ENCODE results near the gene KIAA0753.

Gene KIAA0753

GRCh38 chr17:6531575-6531974 is 108.9 kb downstream of the KIAA0753 start:
- H3K4me3 ChIP-seq (ENCODE audit: low read length) = no peak overlapping the region
- H3K36me3 ChIP-seq (replicated peaks; ENCODE audit: low read depth, low read length) = no peaks in the 10 kb centered on the region
- no peak overlapping the region for H3K9ac ChIP-seq (ENCODE audit: low read length)
- no peaks in the 10 kb centered on the region for H3K79me2 ChIP-seq (ENCODE audit: low read length)
- no peaks in the 10 kb centered on the region for H3K9me3 ChIP-seq (ENCODE audit: insufficient read depth, low read length)
- TF ChIP-seq CTCF (IDR thresholded peaks at IDR 0.05; ENCODE audit: low read depth, low read length) = no peak
- TF ChIP-seq EZH2phosphoT487 (IDR thresholded peaks at IDR 0.05; ENCODE audit: low read depth) = no peak
- no peak overlapping the region for H3K4me2 ChIP-seq (ENCODE audit: low read length)
- H2AFZ ChIP-seq (ENCODE audit: low read depth, low read length) = no peak overlapping the region
- H3K4me1 ChIP-seq (ENCODE audit: low read length) = no peaks in the 10 kb centered on the region
- no peak overlapping the region for H3K27ac ChIP-seq (ENCODE audit: low read length)
- no peaks in the 10 kb centered on the region for H3K27me3 ChIP-seq (ENCODE audit: low read depth, low read length)
- no peaks in the 10 kb centered on the region for H4K20me1 ChIP-seq (ENCODE audit: insufficient read depth, low read length)

DNA sequence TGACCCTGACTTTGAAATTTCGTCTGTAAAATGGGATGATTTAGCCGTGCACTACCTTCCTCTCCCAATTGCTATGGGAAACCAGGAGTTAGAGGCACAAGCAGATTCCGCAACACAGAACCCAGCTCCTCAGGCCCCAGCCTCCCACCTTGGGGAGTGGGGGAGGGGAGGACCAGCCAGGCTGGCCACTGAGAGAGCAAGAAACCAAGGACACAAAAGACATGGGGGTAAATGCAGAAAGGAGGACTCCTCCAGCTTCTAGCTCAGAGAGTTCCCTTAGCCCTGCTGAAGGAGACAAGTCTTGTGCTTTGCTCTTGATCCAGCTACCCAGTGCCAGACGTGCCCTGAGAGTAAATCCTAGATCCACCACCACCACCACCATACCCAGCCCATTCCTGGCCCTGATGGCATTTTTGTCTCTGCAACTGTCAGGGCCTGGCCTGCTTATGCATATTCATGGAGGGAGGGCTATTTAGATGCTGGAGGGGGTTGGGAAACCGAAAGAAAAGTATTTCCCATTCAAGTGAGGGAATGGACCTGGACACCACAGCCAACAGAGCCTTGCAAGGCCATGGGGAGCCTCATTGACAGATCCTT is 110.1 kb downstream of the KIAA0753 start:
- Histone ChIP-seq H3K4me1 (ENCODE audit: low read length) (no peaks in the 10 kb centered on the region), H3K27ac (ENCODE audit: low read length) (no peak overlapping the region), H3K36me3 (replicated peaks; ENCODE audit: low read depth, low read length) (no peaks in the 10 kb centered on the region), H3K27me3 (ENCODE audit: low read depth, low read length) (no peaks in the 10 kb centered on the region), H3K9me3 (ENCODE audit: insufficient read depth, low read length) (no peaks in the 10 kb centered on the region), H2AFZ (ENCODE audit: low read depth, low read length) (no peak overlapping the region), H3K4me2 (ENCODE audit: low read length) (no peak overlapping the region), H3K4me3 (ENCODE audit: low read length) (no peak overlapping the region), H3K9ac (ENCODE audit: low read length) (no peak overlapping the region), H3K79me2 (ENCODE audit: low read length) (no peaks in the 10 kb centered on the region), H4K20me1 (ENCODE audit: insufficient read depth, low read length) (no peaks in the 10 kb centered on the region)
- TF ChIP-seq CTCF (IDR thresholded peaks at IDR 0.05; ENCODE audit: low read depth, low read length) (no peak), EZH2phosphoT487 (IDR thresholded peaks at IDR 0.05; ENCODE audit: low read depth) (no peak)

DNA sequence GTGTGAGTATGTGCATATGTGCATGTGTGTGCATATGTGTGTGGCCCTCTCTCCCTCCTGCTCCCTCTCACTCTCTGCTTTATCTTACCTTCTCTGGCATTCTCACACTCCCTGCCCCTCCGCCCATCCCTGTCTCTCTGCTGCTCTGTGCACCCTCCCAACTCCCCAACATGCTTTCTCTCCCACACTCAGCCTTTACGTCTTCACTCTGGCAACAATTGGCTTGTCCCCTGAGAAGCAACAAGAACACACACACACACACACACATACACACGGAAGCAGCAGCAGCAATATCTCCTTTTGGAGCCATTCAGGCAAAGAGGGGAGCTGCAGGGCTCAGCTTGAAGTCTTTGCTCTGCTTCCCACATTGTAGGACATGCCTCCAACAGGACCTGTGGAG is 112.0 kb downstream of the KIAA0753 start:
- H3K4me2 ChIP-seq (ENCODE audit: low read length) = no peak overlapping the region
- no peaks in the 10 kb centered on the region for H3K27me3 ChIP-seq (ENCODE audit: low read depth, low read length)
- H2AFZ ChIP-seq (ENCODE audit: low read depth, low read length) = no peak overlapping the region
- no peaks in the 10 kb centered on the region for H3K79me2 ChIP-seq (ENCODE audit: low read length)
- H3K4me3 ChIP-seq (ENCODE audit: low read length) = no peak overlapping the region
- H3K4me1 ChIP-seq (ENCODE audit: low read length) = no peaks in the 10 kb centered on the region
- TF ChIP-seq CTCF (IDR thresholded peaks at IDR 0.05; ENCODE audit: low read depth, low read length) (no peak), EZH2phosphoT487 (IDR thresholded peaks at IDR 0.05; ENCODE audit: low read depth) (no peak)
- H3K9ac ChIP-seq (ENCODE audit: low read length) = no peak overlapping the region
- H4K20me1 ChIP-seq (ENCODE audit: insufficient read depth, low read length) = no peaks in the 10 kb centered on the region
- H3K27ac ChIP-seq (ENCODE audit: low read length) = no peak overlapping the region
- no peaks in the 10 kb centered on the region for H3K36me3 ChIP-seq (replicated peaks; ENCODE audit: low read depth, low read length)
- no peaks in the 10 kb centered on the region for H3K9me3 ChIP-seq (ENCODE audit: insufficient read depth, low read length)
